AG08396 (cell line): ENCODE results near the gene ZNF581.

Source experiments
- DNase-seq: peaks from one replicate; pipeline ENCODE4 v3.0.0; 2012; ENCODE audit warnings: low spot score, mixed read lengths

The ZNF581 gene

DNA sequence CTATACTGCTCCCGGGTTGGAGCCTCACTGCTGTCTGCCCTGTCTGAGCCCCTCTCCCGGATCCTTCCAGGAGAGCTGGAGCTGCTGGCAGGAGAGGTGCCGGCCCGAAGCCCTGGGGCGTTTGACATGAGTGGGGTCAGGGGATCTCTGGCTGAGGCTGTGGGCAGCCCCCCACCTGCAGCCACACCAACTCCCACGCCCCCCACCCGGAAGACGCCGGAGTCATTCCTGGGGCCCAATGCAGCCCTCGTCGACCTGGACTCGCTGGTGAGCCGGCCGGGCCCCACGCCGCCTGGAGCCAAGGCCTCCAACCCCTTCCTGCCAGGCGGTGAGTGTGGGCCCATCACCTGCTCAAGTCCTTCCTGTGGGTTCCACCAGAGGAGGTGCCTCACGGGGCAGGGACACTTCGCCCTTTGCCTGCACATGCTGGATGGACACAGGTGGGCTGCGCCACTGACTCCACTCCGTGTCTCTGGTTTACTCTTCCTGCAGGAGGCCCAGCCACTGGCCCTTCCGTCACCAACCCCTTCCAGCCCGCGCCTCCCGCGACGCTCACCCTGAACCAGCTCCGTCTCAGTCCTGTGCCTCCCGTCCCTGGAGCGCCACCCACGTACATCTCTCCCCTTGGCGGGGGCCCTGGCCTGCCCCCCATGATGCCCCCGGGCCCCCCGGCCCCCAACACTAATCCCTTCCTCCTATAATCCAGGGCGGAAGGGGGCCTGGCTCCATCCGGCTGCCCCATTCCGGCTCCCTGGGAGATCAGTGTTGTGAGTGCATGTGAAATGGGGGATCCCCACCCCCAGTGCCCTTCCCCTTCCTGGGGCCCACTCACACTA is 51.4 kb downstream of the ZNF581 start:
- DNase-seq: no peak
